Osteoblast (primary cell): Measurements from ENCODE around the gene TFCP2. TPM values are rescaled to one million over a fixed set of nuclear protein-coding genes. Genes with fewer than 3 reads are reported as not detected.
A peak's percentile ranks its signal among the peaks of the same experiment; 100 is the strongest.

Source experiments
- DNase-seq: peaks from one replicate; pipeline ENCODE4 v3.0.0; 2011; ENCODE audit warnings: low spot score, mixed read lengths; ENCODE audit not compliant: insufficient read length; ENCODE audit errors: missing footprints
- H2AFZ ChIP-seq: 2 replicates; pipeline ENCODE4 v1.6.0; 2011; ENCODE audit warnings: mild to moderate bottlenecking, low read length
- H3K27ac ChIP-seq: 2 replicates; pipeline ENCODE4 v1.5.1; 2011; ENCODE audit warnings: mild to moderate bottlenecking, low read depth, low read length, moderate library complexity
- H3K27me3 ChIP-seq: 2 replicates; pipeline ENCODE4 v1.6.0; 2012; ENCODE audit warnings: mild to moderate bottlenecking, control low read depth, inconsistent platforms, low read length, moderate library complexity; ENCODE audit not compliant: insufficient read depth
- H3K36me3 ChIP-seq: 2 replicates; pipeline ENCODE4 v1.5.1; 2011; ENCODE audit warnings: mild to moderate bottlenecking, low read length, control low read depth, moderate library complexity; ENCODE audit not compliant: insufficient read depth
- H3K4me1 ChIP-seq: 2 replicates; pipeline ENCODE4 v1.5.1; 2011; ENCODE audit warnings: mild to moderate bottlenecking, low read length, control low read depth, moderate library complexity; ENCODE audit not compliant: insufficient read depth
- H3K4me2 ChIP-seq: 2 replicates; pipeline ENCODE4 v1.6.0; 2011; ENCODE audit warnings: mild to moderate bottlenecking, low read length; ENCODE audit not compliant: insufficient read depth
- H3K4me3 ChIP-seq: fragments of 200-600 bp; sonication (generic); 3 replicates; pipeline ENCODE4 v1.5.1; 2012; ENCODE audit warnings: mild to moderate bottlenecking, low read length, inconsistent platforms; ENCODE audit not compliant: insufficient read depth
- H3K79me2 ChIP-seq: 2 replicates; pipeline ENCODE4 v1.6.0; 2012; ENCODE audit warnings: mild to moderate bottlenecking, low read length, control low read depth, inconsistent platforms; ENCODE audit not compliant: insufficient read depth
- H3K9me3 ChIP-seq: 2 replicates; pipeline ENCODE4 v1.5.1; 2011; ENCODE audit warnings: low read depth, low read length, control low read depth
- H4K20me1 ChIP-seq: 2 replicates; pipeline ENCODE4 v1.6.0; 2012; ENCODE audit warnings: mild to moderate bottlenecking, low read length, control low read depth; ENCODE audit not compliant: insufficient read depth
- small RNA-seq: library from RNA; depleted of rRNA; stranded (forward); fragments of <200 nt; gene quantifications from one replicate; pipeline ENCODE3, GENCODE V24; 2012
- total RNA-seq: library from RNA; depleted of rRNA; stranded (reverse); fragments of >200 nt; gene quantifications from 2 replicates; pipeline ENCODE4 v1.2.3, GENCODE V29; 2012
- TF ChIP-seq, protein P1 (sequence below): IDR thresholded peaks from 2 replicates; pipeline ENCODE4 v1.5.1; 2011; ENCODE audit warnings: mild to moderate bottlenecking, low read depth, low read length, moderate library complexity; ENCODE audit errors: extremely low read depth

TFCP2 gene
- total RNA-seq, 1 donor: 7.6 TPM

DNA sequence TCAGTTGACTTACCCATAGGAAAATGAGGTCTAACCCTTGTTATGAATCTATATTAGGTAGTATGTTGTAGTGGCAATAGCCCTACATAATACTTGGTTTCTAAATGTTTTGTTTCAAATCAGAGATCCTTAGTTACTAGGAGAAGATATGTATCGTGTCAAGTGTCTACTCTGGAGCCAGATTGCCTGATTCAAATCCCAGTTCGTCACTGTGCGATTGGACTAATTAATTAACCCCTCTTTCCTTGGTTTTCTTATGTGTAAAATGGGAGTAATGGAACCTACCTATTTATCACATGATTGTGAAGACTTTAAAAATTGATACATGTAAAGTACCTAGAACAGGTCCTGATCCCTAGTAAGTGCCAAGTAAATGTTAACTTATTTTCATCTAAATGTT, 123.4 kb downstream of the TFCP2 start:
- no peak overlapping the region for H3K27ac ChIP-seq
- no peaks in the 10 kb centered on the region for H3K27me3 ChIP-seq
- no peak overlapping the region for H3K4me3 ChIP-seq
- peaks cover 22% of the 10 kb centered on the region for H3K79me2 ChIP-seq
- no peaks in the 10 kb centered on the region for H3K9me3 ChIP-seq
- H3K36me3 ChIP-seq: peaks cover 9% of the 10 kb centered on the region
- no peak overlapping the region for H2AFZ ChIP-seq
- H3K4me2 ChIP-seq: peak overlapping the region; percentile 96
- H3K4me1 ChIP-seq: peaks cover 15% of the 10 kb centered on the region
- TF ChIP-seq, protein P1, sequence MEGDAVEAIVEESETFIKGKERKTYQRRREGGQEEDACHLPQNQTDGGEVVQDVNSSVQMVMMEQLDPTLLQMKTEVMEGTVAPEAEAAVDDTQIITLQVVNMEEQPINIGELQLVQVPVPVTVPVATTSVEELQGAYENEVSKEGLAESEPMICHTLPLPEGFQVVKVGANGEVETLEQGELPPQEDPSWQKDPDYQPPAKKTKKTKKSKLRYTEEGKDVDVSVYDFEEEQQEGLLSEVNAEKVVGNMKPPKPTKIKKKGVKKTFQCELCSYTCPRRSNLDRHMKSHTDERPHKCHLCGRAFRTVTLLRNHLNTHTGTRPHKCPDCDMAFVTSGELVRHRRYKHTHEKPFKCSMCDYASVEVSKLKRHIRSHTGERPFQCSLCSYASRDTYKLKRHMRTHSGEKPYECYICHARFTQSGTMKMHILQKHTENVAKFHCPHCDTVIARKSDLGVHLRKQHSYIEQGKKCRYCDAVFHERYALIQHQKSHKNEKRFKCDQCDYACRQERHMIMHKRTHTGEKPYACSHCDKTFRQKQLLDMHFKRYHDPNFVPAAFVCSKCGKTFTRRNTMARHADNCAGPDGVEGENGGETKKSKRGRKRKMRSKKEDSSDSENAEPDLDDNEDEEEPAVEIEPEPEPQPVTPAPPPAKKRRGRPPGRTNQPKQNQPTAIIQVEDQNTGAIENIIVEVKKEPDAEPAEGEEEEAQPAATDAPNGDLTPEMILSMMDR: no peak
- no peaks in the 10 kb centered on the region for H4K20me1 ChIP-seq
- DNase-seq: no peak

DNA sequence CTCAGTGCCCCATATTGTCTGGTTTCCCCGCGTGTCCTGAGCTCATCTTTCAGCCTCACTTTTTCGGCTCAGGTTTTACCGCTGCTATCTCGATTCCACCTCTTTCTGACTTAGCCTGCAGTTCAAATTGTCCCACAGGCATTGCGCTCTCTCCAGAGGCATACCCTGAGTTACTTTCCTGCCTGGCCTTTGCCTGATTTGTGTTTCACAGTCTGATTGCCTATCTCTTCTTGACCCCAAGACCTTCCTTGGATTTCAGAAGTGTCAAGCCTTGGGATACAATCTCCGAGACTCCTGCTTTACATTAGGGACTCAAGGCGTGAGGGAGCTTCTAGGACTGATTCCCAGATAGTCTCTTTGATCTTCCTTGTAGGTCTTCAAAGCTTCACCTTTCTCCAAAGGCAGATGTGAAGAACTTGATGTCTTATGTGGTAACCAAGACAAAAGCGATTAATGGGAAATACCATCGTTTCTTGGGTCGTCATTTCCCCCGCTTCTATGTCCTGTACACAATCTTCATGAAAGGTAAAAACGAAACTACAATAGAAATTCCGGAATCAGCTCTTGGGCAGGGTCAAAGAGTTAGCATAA, 124.2 kb downstream of the TFCP2 start:
- H3K4me2 ChIP-seq: peak overlapping the region; percentile 96
- H3K4me1 ChIP-seq: peaks cover 15% of the 10 kb centered on the region
- peak overlapping the region; percentile 85 for H3K4me3 ChIP-seq
- peak overlapping the region; percentile 89 for H2AFZ ChIP-seq
- H3K79me2 ChIP-seq: peaks cover 22% of the 10 kb centered on the region
- H4K20me1 ChIP-seq: no peaks in the 10 kb centered on the region
- no peaks in the 10 kb centered on the region for H3K9me3 ChIP-seq
- H3K27ac ChIP-seq: peak overlapping the region; percentile 77
- TF ChIP-seq, protein P1: no peak
- no peak for DNase-seq
- H3K36me3 ChIP-seq: peaks cover under 1% of the 10 kb centered on the region
- no peaks in the 10 kb centered on the region for H3K27me3 ChIP-seq

DNA sequence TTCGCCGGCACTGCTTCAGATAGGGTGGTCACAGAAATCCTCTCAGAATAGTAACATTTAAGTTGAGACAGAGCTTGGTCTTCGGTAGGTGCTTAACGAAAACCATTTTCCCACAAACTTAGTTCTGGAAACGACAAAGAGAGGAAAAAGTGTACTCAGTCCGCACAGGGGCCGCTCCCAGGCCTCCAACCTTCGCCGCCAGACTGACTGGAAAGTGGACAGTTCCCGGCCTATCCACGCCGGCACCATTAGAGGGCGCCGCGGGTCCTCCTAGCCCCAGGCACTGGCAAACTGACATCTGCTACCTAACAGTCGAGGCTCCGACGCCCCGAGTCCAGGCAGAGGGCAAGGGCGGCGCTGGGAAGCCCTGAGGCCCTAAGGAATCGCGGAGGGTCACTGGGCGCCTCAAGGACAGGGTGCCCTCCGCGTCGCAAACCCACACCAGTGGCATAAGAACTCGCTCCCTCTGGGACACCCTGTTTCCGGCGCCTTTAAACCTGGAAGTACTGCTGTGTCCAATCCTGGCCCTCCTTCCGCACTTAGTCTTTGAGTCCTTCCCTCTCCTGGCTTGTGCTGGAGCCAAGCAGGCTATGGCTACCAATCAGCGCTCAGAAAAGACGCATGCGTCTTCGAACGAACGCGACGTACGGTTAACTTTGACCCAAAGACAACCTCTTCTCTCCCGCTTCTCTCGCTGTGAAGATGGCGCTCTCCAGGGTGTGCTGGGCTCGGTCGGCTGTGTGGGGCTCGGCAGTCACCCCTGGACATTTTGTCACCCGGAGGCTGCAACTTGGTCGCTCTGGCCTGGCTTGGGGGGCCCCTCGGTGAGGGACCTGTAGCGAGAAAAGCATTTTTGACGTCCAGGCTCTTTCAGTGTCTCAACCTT, 125.0 kb downstream of the TFCP2 start, which contains the start of gene LETMD1:
Gene LETMD1, plus strand, starts transcription at position 673 of the 886 bp plus-strand sequence. Its CDS starts 30 bp downstream, at position 703.
- Histone ChIP-seq H3K9me3 (no peaks in the 10 kb centered on the region), H3K4me1 (peaks cover 15% of the 10 kb centered on the region), H2AFZ (peak within 1 kb of the TSS; percentile 89), H3K79me2 (peaks cover 22% of the 10 kb centered on the region), H3K27ac (peak within 1 kb of the TSS; percentile 77), H3K4me2 (peak within 1 kb of the TSS; percentile 96), H3K36me3 (no peaks in the 10 kb centered on the region), H3K4me3 (peak within 1 kb of the TSS; percentile 85), H3K27me3 (no peaks in the 10 kb centered on the region), H4K20me1 (no peaks in the 10 kb centered on the region)
- TF ChIP-seq, protein P1: peak; percentile 85
- DNase-seq: peak; percentile 97

Small RNAs within 50 kb of the gene (small RNA-seq; reads per million reads assigned to genes)
- gene RF00019 (not detected), gene RNU6-199P (not detected)

Other genes starting within 250 kb of the TFCP2 start
- not detected in 2 replicates for gene HIGD1C, start 220.6 kb downstream of the TFCP2 start, total RNA-seq
- gene SLC11A2, start 146.8 kb downstream of the TFCP2 start, total RNA-seq: 64.4 and 80.7 TPM in 2 replicates
- gene LETMD1, start 124.8 kb downstream of the TFCP2 start, total RNA-seq: 54.8 and 56.1 TPM in 2 replicates
- gene CSRNP2, start 89.5 kb downstream of the TFCP2 start, total RNA-seq: 27.4 and 30.0 TPM in 2 replicates
- 6.8 and 7.6 TPM in 2 replicates for gene POU6F1, start 44.9 kb upstream of the TFCP2 start, total RNA-seq
- 160 and 169 TPM in 2 replicates for gene DAZAP2, start 65.7 kb upstream of the TFCP2 start, total RNA-seq
- gene SMAGP, start 97.3 kb upstream of the TFCP2 start, total RNA-seq: 9.8 and 13.6 TPM in 2 replicates
- gene BIN2, start 151.0 kb upstream of the TFCP2 start, total RNA-seq: under 0.01 TPM in 1 of 2 replicates, not detected in the other
- not detected in 2 replicates for gene CELA1, start 173.5 kb upstream of the TFCP2 start, total RNA-seq
- 7.1 and 9.8 TPM in 2 replicates for gene GALNT6, start 218.3 kb upstream of the TFCP2 start, total RNA-seq